Sigmoid colon (tissue), 7 donors: ENCODE results near the gene TNS2. TPM values are rescaled to one million over a fixed set of nuclear protein-coding genes. Genes with fewer than 3 reads are reported as not detected.

ENCODE experiments used
- DNase-seq: peaks from one replicate; pipeline ENCODE4 v3.0.0-alpha.2; 2019
- H3K27ac ChIP-seq, 4 donors: fragments of 200-600 bp; sonication (generic); one replicate each; pipeline ENCODE4 v1.5.1; 2016 to 2019; ENCODE audit warnings: mild to moderate bottlenecking in 1 of 4
- H3K27me3 ChIP-seq, 3 donors: fragments of 200-600 bp; sonication (generic); one replicate each; pipeline ENCODE4 v1.5.1; 2019; ENCODE audit warnings: mild to moderate bottlenecking in 1 of 3
- H3K36me3 ChIP-seq, 4 donors: fragments of 200-600 bp; sonication (generic); one replicate each; pipeline ENCODE4 v1.5.1; 2016 to 2019
- H3K4me1 ChIP-seq, 4 donors: fragments of 200-600 bp; sonication (generic); one replicate each; pipeline ENCODE4 v1.5.1; 2017 to 2019
- H3K4me3 ChIP-seq, 4 donors: fragments of 200-600 bp; sonication (generic); one replicate each; pipeline ENCODE4 v1.5.1; 2017 to 2019; ENCODE audit warnings: mild to moderate bottlenecking in 2 of 4, moderate library complexity in 1 of 4
- H3K9me3 ChIP-seq, 4 donors: fragments of 200-600 bp in 3 of 4; sonication (generic) in 3 of 4; one replicate each; pipeline versions ENCODE4 v1.5.1 to v1.6.1; 2013 to 2019
- EP300 ChIP-seq, 4 donors: sonication (generic); formaldehyde crosslinking; IDR thresholded peaks; one replicate each; pipeline ENCODE4 v1.6.1; 2017; ENCODE audit warnings: antibody characterized with exemption in 4 of 4
- POLR2A ChIP-seq, 2 donors: fragments of 450-650 bp; IDR thresholded peaks; one replicate each; pipeline ENCODE4 v1.6.1; 2016; ENCODE audit warnings: antibody characterized with exemption in 2 of 2, mild to moderate bottlenecking in 2 of 2, moderate library complexity in 2 of 2
- POLR2AphosphoS5 ChIP-seq, 4 donors: sonication (generic); formaldehyde crosslinking; IDR thresholded peaks; one replicate each; pipeline ENCODE4 v1.6.1; 2017; ENCODE audit warnings: antibody characterized with exemption in 4 of 4
- WGBS, 2 donors: extraction: QIAGEN DNeasy Blood & Tissue Kit; methylation state at CpG; one replicate each; pipeline ENCODE4 v1.1.7; 2013; 5-methylcytosine and 5-hydroxymethylcytosine counted together
- intact Hi-C: fragments of 100-400 bp; cut with DNase I; formaldehyde crosslinking; loops from one replicate; pipeline ENCODE4 v1.15.1; 2023
- polyA plus RNA-seq, 3 donors: library from polyadenylated mRNA; stranded (reverse); fragments of 200-250 nt; gene quantifications; one replicate each; pipeline ENCODE4 v1.2.3, GENCODE V29; 2013
- total RNA-seq, 4 donors: library from RNA; depleted of rRNA; stranded (reverse); fragments of >200 nt; gene quantifications; one replicate each; pipeline ENCODE4 v1.1.0, GENCODE V29; 2016
- TF ChIP-seq, protein P1 (sequence below), 4 experiments: fragments of 450-650 bp in 3 of 4; fragments of 200-600 bp in 1 of 4; IDR thresholded peaks; one replicate each; pipeline ENCODE4 v1.5.1; 2016 to 2019; ENCODE audit warnings: antibody characterized with exemption in 4 of 4, mild to moderate bottlenecking in 3 of 4, moderate library complexity in 2 of 4
- donor health status: healthy with polysubstance abuse.
- donor health status: Bipolar disorder and iron deficiency.
- donor health status: healthy.

Gene TNS2
- total and polyA plus RNA-seq, 7 donors, result 12.5 to 117 (median 109) TPM

DNA sequence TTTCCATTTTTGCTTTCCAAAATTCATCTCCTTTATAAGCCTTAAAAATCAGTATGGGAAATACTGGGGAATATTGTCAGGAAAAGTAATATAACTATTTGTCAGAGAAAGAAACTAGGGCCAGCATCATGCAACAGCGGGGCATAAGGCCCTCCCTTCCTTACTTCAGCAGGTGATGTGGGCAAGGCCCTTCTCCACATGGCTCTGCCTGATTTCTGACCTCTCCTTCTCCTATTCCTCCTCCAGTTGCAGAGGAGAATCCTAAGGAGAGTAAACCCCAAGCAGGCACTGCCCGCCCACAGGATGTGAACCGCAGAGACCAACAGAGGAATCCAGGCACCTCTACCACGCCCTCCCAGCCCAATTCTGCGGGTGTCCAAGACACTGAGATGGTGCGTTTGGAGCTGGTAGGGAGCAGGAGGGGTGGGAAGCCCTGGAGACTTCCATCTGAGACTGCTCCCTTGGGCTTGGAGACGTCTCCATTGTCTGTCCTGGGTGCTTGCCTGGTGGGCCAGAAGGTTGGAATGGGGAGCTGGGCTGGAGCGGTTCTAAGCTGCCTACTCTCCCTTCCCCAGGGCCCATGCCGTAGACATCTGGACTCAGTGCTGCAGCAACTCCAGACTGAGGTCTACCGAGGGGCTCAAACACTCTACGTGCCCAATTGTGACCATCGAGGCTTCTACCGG is 50.7 kb downstream of the TNS2 start:
- intact Hi-C loops, result no loop called here
- Histone ChIP-seq H3K36me3 (peaks cover 0 to 8% (median 0%) of the 10 kb centered on the region in 4 donors), H3K27ac (no peak overlapping the region), H3K4me3 (no peak overlapping the region), H3K9me3 (no peaks in the 10 kb centered on the region), H3K27me3 (no peaks in the 10 kb centered on the region), H3K4me1 (peaks cover 0 to 33% (median 29%) of the 10 kb centered on the region in 4 donors)
- WGBS, 2 donors, result 87 to 92% methylated on average over 13 of the region's 13 CpGs
- no peak for TF ChIP-seq POLR2A (IDR thresholded peaks at IDR 0.05)
- no peak for TF ChIP-seq EP300 (IDR thresholded peaks at IDR 0.05)
- TF ChIP-seq, protein P1, sequence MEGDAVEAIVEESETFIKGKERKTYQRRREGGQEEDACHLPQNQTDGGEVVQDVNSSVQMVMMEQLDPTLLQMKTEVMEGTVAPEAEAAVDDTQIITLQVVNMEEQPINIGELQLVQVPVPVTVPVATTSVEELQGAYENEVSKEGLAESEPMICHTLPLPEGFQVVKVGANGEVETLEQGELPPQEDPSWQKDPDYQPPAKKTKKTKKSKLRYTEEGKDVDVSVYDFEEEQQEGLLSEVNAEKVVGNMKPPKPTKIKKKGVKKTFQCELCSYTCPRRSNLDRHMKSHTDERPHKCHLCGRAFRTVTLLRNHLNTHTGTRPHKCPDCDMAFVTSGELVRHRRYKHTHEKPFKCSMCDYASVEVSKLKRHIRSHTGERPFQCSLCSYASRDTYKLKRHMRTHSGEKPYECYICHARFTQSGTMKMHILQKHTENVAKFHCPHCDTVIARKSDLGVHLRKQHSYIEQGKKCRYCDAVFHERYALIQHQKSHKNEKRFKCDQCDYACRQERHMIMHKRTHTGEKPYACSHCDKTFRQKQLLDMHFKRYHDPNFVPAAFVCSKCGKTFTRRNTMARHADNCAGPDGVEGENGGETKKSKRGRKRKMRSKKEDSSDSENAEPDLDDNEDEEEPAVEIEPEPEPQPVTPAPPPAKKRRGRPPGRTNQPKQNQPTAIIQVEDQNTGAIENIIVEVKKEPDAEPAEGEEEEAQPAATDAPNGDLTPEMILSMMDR (IDR thresholded peaks at IDR 0.05), result no peak
- TF ChIP-seq POLR2AphosphoS5 (IDR thresholded peaks at IDR 0.05), result no peak
- peak; percentile 62 for DNase-seq

DNA sequence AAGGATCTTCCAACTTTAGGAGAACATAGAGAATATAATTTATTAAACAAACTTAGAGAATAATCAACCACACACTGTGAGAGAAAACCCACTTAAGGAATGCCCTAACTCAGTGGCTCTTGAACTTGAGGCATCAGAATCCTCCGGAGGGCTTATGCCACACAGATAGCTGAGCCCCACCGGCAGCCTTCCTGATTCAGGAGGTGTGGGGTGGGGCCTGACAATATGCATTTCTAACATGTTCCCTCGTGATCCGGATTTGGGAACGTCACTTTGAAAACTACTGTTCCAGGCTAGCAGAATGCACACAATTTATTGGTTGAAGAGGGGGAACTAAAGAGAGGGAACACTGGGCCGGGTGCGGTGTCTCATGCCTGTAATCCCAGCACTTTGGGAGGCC is 51.4 kb downstream of the TNS2 start:
- WGBS, 2 donors, result 84 to 91% methylated on average over 7 of the region's 7 CpGs
- Histone ChIP-seq H3K9me3 (no peaks in the 10 kb centered on the region), H3K27ac (no peak overlapping the region), H3K36me3 (peaks cover 0 to 8% (median 0%) of the 10 kb centered on the region in 4 donors), H3K4me1 (peaks cover 0 to 33% (median 29%) of the 10 kb centered on the region in 4 donors), H3K27me3 (no peaks in the 10 kb centered on the region), H3K4me3 (no peak overlapping the region)
- DNase-seq, result peak; percentile 48
- TF ChIP-seq POLR2AphosphoS5 (IDR thresholded peaks at IDR 0.05), result no peak
- TF ChIP-seq, protein P1 (IDR thresholded peaks at IDR 0.05), result no peak
- TF ChIP-seq EP300 (IDR thresholded peaks at IDR 0.05), result no peak
- TF ChIP-seq POLR2A (IDR thresholded peaks at IDR 0.05), result no peak
- intact Hi-C loops, result no loop called here

DNA sequence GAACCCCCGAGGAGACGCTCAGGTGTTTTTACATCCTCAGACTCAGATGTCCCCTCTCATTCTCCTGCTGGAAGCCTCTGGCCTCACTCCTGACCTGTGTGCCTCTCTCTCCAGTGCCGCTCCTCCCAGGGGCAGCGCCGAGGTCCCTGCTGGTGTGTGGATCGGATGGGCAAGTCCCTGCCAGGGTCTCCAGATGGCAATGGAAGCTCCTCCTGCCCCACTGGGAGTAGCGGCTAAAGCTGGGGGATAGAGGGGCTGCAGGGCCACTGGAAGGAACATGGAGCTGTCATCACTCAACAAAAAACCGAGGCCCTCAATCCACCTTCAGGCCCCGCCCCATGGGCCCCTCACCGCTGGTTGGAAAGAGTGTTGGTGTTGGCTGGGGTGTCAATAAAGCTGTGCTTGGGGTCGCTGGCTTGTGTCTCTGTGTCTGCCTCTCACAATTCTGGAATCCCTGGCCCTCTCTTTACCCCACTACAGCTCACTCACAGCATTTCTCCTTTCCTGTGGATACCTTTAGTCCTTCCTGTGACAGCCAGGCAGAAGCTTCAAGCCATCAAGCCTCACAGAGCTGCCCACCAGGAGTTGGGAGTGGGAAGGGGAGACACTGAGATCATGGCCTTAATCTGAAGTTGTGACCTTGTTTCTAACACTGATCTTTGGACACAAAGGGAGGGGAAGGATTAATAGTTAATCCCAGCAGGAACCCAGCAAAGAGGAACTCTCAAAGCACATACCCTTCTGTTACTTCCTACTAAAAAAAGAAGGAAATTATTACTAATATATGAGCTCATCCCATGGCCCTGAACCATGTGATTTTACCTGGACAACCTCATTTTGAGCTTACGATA is 52.3 kb downstream of the TNS2 start:
- H3K9me3 ChIP-seq, result no peaks in the 10 kb centered on the region
- H3K27ac ChIP-seq, result no peak overlapping the region
- intact Hi-C loops, result no loop called here
- no peaks in the 10 kb centered on the region for H3K27me3 ChIP-seq
- no peak overlapping the region for H3K4me3 ChIP-seq
- peak; percentile 57 for DNase-seq
- no peak for TF ChIP-seq POLR2A (IDR thresholded peaks at IDR 0.05)
- TF ChIP-seq, protein P1 (IDR thresholded peaks at IDR 0.05), result no peak
- no peak for TF ChIP-seq POLR2AphosphoS5 (IDR thresholded peaks at IDR 0.05)
- no peak for TF ChIP-seq EP300 (IDR thresholded peaks at IDR 0.05)
- H3K36me3 ChIP-seq, result peaks cover 0 to 8% (median 0%) of the 10 kb centered on the region in 4 donors
- WGBS, 2 donors, result 86 to 90% methylated on average over 12 of the region's 12 CpGs
- H3K4me1 ChIP-seq, result peaks cover 0 to 32% (median 25%) of the 10 kb centered on the region in 4 donors

DNA sequence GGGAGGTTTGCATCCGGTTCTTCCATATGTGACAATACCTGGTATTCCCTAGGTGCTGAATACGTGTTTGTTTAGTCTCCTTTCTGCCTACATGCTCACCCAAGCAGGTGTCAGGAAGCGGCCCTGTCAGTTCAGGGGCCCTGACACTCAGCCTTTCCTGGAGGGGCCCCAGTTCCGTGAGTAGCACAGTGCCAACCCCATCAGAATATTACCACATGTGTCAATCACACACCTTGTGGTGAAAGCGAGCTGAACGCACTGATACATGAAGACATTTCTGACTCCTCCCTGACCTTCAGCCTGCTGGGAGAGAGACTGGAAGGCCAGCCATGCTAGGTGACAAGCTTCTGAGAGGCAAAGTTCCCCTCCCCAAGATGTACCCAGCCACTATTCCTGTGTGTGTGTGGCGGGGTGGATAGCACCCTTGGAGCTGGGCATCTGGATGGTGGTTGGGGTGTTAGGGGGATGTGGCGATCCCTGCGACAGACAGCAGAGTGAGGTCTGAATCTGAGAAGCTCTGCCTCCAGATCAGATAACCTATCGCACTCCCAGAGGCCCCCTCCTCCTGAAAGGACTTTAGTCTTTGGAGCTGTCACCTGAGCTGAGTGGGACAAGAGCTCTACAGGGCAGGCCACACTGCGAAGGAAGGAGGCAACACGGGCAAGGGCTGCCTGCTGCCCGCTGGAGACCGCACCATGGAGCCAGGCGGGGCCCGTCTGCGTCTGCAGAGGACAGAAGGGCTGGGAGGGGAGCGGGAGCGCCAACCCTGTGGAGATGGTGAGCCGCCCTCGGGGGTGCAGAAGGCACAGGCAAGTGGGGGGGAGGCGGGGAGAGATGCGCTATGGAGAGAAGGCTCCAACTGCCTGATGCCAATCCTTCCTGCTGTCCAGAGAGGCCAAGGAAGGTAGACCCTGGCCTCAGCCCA is 53.3 kb downstream of the TNS2 start, which contains the start of gene SOAT2:
Gene SOAT2 (plus strand): TSS at position 604 of the 925 bp plus-strand sequence. CDS start 92 bp downstream, at position 696.
- Histone ChIP-seq H3K4me1 (peaks cover 0 to 24% (median 18%) of the 10 kb centered on the region in 4 donors), H3K9me3 (no peaks in the 10 kb centered on the region), H3K27me3 (no peaks in the 10 kb centered on the region), H3K4me3 (no peak within 1 kb of the TSS), H3K27ac (no peak within 1 kb of the TSS), H3K36me3 (peaks cover 0 to 8% (median 0%) of the 10 kb centered on the region in 4 donors)
- peak; percentile 58 for DNase-seq
- intact Hi-C loops, result no loop called here
- no peak for TF ChIP-seq POLR2A (IDR thresholded peaks at IDR 0.05)
- TF ChIP-seq EP300 (IDR thresholded peaks at IDR 0.05), result no peak
- no peak for TF ChIP-seq POLR2AphosphoS5 (IDR thresholded peaks at IDR 0.05)
- TF ChIP-seq, protein P1 (IDR thresholded peaks at IDR 0.05), result no peak
- 69 to 74% methylated on average over 23 of the region's 23 CpGs for WGBS, 2 donors
